CD4-positive, alpha-beta T cell treated with Interferon gamma for 1 hour (primary cell): Measurements from ENCODE around the gene EPB41.
"Not testable (repeated sequence)": the region's sequence is repeated elsewhere in the genome, so short reads cannot be mapped to it uniquely, and the experiment has no call there.

Experiments used
- DNase-seq: peaks from one replicate; pipeline ENCODE4 v3.0.0-alpha.2; 2020

EPB41 gene

GRCh38 chr1:28983091-28983490, 68.7 kb downstream of the EPB41 start:
- DNase-seq, result no peak

- no peak for DNase-seq
Measured at GRCh38 chr1:28983509-28984310, 69.3 kb downstream of the EPB41 start.

GRCh38 chr1:28984311-28984684, 69.9 kb downstream of the EPB41 start:
- DNase-seq, result no peak

GRCh38 chr1:28985427-28985826, 71.1 kb downstream of the EPB41 start:
- DNase-seq, result no peak

- no peak for DNase-seq
Measured at GRCh38 chr1:28986306-28986910, 72.0 kb downstream of the EPB41 start.

GRCh38 chr1:29002792-29003191, 88.4 kb downstream of the EPB41 start:
- no peak for DNase-seq

GRCh38 chr1:29004288-29004687, 89.9 kb downstream of the EPB41 start:
- no peak for DNase-seq

- no peak for DNase-seq
Measured at GRCh38 chr1:29004798-29005197, 90.4 kb downstream of the EPB41 start.

- DNase-seq, result no peak
Measured at GRCh38 chr1:29011775-29012174, 97.4 kb downstream of the EPB41 start.

- DNase-seq, result no peak
Measured at GRCh38 chr1:29017235-29017634, 102.9 kb downstream of the EPB41 start.

- DNase-seq, result no peak
Measured at GRCh38 chr1:29017975-29018712, 103.8 kb downstream of the EPB41 start.

GRCh38 chr1:29022620-29023019, 108.3 kb downstream of the EPB41 start:
- no peak for DNase-seq

GRCh38 chr1:29029667-29030066, 115.3 kb downstream of the EPB41 start:
- DNase-seq, result no peak

- no peak for DNase-seq
Measured at GRCh38 chr1:29032841-29033240, 118.5 kb downstream of the EPB41 start.

- DNase-seq, result no peak
Measured at GRCh38 chr1:29033829-29034466, 119.6 kb downstream of the EPB41 start.

- DNase-seq, result no peak
Measured at GRCh38 chr1:29043274-29043965, 129.1 kb downstream of the EPB41 start.

- no peak for DNase-seq
Measured at GRCh38 chr1:29044010-29044409, 129.6 kb downstream of the EPB41 start.

- not testable (repeated sequence) for DNase-seq
Measured at GRCh38 chr1:29045663-29046062, 131.3 kb downstream of the EPB41 start.

GRCh38 chr1:29047142-29047541, 132.8 kb downstream of the EPB41 start:
- no peak for DNase-seq

- DNase-seq, result no peak
Measured at GRCh38 chr1:29050166-29050565, 135.8 kb downstream of the EPB41 start.

- no peak for DNase-seq
Measured at GRCh38 chr1:29052100-29052499, 137.7 kb downstream of the EPB41 start.

- DNase-seq, result no peak
Measured at GRCh38 chr1:29052941-29053340, 138.6 kb downstream of the EPB41 start.

GRCh38 chr1:29055160-29055559, 140.8 kb downstream of the EPB41 start:
- DNase-seq, result no peak
